HTERT RPE-1 (cell line): ENCODE measurements around the gene STX8.
"Not testable (repeated sequence)": the region's sequence is repeated elsewhere in the genome, so short reads cannot be mapped to it uniquely, and the experiment has no call there.

Source experiments
- in situ Hi-C: fragments of 300-500 bp; cut with MboI; formaldehyde crosslinking; loops from 4 replicates; pipeline ENCODE4 v1.14.3; 2020; ENCODE audit warnings: low sequenced_read_pairs

The STX8 gene

GRCh38 chr17:9557161-9557755, 18.4 kb downstream of the STX8 start:
- in situ Hi-C loops, result no loop called here

DNA sequence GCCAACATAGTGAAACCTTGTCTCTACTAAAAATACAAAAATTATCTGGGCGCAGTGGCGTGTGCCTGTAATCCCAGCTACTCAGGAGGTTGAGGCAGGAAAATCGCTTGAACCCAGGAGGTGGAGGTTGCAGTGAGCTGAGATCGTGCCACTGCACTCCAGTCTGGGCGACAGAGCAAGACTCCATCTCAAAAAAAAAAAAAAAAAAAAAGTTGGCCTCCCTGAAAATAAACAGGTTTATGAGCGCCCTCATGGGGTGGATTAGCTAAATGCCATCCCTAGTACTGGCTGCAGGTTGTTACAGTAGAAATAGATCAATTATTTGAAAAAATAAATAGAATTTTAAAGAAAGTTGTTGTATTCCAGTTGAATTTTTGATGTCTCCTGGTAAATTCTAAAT, 20.9 kb downstream of the STX8 start:
- in situ Hi-C loops, result not testable (repeated sequence)

DNA sequence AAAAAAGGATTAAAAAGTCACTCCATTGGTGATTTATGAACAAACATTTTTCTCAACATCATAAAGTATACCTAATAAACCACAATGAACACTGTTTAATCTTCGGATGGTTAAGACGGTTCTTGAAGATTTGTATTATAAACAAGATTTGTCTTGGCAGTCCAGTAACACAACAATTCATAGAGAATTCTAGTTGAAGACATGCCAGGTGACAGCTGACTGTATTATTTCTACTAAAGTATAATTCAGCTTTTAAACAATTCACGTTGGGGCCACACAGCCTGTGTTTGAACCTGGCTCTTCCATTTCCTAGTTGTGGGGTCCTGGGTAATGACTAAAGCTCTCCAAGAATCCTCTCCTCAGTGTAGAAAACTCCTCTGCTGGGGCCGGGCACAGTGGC, 22.0 kb downstream of the STX8 start:
- in situ Hi-C loops, result no loop called here

DNA sequence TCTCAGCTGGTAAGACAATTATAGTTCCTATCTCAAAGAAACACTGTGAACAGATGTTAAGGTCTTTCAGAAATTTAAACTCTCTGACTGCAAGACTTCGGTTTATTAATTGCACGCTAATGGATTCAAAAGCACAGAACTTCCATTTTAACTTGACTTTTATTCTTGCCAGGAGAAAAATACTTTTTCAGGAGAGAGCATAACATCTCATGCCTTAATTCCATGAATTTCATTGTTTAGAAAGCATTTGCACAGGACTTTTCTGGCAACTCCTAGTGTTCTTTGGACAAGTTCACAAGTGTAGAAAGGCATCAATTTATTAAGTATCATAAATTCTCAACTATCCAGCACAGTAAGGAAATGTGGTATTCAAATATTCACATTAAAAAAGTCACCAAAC, 22.4 kb downstream of the STX8 start:
- in situ Hi-C loops, result no loop called here

- in situ Hi-C loops, result no loop called here
Measured at GRCh38 chr17:9549215-9549614, 26.4 kb downstream of the STX8 start.

GRCh38 chr17:9544221-9544620, 31.4 kb downstream of the STX8 start:
- in situ Hi-C loops, result no loop called here

- in situ Hi-C loops, result no loop called here
Measured at GRCh38 chr17:9541718-9542117, 33.9 kb downstream of the STX8 start.

DNA sequence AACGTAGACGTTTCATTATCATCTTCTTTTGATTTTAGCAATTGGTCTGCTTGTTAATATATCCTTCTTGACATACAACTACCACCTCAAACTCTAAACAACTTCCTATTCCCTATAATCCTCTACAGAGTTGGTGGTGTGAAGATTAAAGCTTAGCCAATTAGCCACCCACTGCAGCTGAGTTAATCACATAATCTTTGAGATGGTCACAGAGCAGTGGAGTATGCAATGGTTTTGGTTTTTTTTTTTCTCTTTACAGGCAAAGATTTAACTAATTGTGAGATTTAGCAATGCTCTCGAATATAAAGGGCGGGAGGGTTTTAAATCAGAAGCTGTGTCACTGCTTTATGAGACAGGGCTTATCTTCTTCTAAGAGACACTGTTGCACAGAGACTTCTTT, 37.0 kb downstream of the STX8 start:
- in situ Hi-C loops, result no loop called here

DNA sequence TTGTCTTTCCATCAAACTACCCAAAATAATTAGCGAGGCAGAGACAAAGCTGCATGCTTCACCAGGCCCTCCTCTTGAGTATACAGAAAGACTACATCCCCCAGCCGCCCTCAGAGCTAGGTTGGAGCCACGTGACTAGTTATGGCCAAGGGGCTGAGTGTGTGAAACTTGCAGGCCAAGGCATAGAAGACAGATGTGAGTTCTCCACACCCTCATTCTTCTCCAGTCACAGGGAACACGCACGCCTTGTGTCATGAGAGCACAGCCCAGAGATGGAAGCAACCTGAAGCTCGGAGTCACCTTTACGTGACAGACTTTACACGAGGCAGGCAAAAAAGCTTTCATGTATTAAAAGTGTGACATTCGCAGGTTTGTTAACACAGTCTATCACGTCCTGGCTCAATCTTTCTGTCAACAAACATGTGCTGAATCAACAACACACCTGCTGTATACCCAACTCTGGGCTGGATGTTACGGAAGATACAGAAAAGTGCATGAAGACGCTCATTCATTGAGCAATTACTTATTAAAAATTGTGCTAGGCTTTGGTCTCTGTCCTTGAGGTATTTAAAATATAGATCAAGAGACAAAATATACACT, 38.3 kb downstream of the STX8 start:
- in situ Hi-C loops, result no loop called here

- in situ Hi-C loops, result no loop called here
Measured at GRCh38 chr17:9536061-9536460, 39.6 kb downstream of the STX8 start.

DNA sequence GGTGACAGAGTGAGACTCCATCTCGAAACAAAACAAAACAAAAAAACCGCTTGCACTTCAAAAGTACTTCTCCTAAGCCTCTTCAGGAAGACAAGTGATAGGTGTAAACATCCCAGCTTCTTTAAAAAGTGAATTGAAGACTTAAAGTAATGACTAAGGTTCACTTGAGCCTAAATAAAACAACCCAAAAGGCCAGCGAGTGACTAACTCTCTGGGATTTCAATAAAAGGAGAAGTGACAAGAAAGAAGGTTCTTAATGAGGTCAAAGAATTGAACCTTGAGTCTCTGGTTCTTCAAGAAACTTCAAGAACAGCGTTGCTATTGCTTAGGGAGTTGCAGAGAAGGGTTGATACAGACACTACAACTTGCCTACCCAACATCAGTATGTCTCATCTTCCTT, 42.2 kb downstream of the STX8 start:
- in situ Hi-C loops, result no loop called here

DNA sequence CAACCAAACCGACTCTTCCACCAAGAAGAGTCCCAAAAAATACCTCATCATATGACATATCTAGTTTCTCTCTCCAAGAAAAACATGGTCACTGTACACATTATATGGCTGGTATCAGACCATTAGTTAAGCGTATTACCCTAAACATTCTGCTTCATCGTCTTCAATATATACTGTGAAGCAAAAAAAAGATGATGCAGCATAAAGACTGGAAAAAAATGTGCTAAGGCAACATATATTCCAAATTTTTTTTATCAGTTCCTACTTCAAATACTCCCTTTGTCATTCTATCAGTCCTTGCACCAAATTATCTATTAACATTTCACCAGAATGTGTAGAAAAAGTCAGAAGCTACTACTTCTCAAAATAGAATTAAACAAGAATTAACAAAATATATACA, 42.9 kb downstream of the STX8 start:
- in situ Hi-C loops, result no loop called here

- in situ Hi-C loops, result no loop called here
Measured at GRCh38 chr17:9531034-9531433, 44.6 kb downstream of the STX8 start.

- in situ Hi-C loops, result no loop called here
Measured at GRCh38 chr17:9529033-9529700, 46.5 kb downstream of the STX8 start.

DNA sequence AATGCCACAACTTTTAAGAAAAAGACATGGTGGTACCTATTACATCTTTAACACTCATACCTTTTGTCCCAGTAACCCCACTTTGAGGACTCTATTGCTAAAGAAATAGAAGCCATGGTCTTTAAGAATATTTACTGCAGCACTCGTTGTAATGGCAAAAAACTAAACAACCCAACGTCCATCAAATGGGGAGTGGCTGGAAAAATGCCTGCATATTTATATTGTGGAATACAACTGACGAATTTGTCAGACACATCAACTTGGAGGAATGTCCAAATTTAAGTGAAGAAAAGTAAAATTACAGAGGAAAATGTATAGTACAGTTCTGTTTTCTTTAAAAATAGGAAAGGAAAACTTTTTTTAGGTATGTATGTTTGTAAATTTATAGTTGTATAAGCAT, 47.8 kb downstream of the STX8 start:
- in situ Hi-C loops, result no loop called here

DNA sequence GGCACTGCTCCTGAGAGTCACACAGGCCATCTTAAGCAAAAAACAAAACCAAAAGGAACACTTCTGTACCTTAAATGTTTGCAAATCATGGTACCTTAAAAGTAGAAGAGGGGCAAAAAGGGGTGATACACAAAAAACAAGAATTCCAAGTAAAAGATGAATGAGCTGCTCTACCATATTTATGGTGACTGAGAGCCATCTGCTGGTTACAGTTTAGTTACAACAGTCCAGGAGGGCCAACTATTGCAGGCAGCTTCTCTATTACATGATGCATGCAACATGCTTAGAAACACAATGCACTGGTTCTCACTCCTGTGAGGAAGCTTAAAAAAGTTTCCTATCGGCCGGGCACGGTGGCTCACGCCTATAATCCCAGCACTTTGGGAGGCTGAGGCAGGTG, 53.5 kb downstream of the STX8 start:
- in situ Hi-C loops, result no loop called here

DNA sequence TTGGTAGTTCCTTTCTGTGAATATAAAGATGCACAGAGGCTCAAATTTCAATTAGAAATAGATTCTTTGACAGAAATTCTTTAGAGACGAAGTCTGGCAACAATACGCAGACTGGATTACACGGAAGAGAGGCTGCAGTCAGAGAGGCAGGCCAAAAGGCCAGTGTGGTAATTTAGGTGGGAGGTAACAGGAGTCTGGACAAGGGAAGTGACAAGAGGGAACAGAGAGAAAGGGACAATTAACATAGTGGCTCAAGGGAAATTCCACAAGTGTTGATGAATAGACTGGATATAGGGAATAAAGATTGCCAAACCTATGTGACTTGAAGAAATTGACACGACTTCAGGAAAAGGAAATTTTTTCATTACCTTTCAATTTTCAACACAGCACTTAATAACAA, 54.6 kb downstream of the STX8 start:
- in situ Hi-C loops, result no loop called here

DNA sequence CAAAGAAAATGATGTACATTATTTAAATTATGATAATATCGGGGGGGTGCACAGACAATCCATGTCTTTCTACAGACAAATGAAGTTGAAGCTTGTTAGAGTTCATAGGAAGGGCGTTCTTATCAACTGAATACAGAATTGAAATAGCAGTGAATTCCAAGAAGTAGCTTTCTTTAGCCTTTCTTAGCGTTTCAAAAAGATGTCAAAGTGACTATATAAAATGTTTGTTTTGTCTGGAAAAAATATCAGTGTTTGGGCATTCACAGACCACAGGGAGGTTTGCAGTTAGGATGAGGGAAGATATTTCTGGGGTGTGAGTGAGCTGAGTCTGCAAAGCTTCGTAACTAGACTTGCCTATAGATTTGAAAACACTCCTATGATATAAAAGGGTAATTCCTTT, 55.0 kb downstream of the STX8 start:
- in situ Hi-C loops, result no loop called here

GRCh38 chr17:9519583-9520272, 55.9 kb downstream of the STX8 start:
- in situ Hi-C loops, result no loop called here

- in situ Hi-C loops, result no loop called here
Measured at GRCh38 chr17:9517396-9517795, 58.2 kb downstream of the STX8 start.

GRCh38 chr17:9513266-9513665, 62.4 kb downstream of the STX8 start:
- in situ Hi-C loops, result no loop called here
